Left lung (tissue), 10 donors: ENCODE results near the gene OLIG3. TPM values are rescaled to one million over a fixed set of nuclear protein-coding genes. Genes with fewer than 3 reads are reported as not detected.
A peak's percentile ranks its signal among the peaks of the same experiment; 100 is the strongest.

ENCODE experiments used
- ATAC-seq: fragments of 200-7000 bp; cut with Tn5 transposase; one replicate; pipeline ENCODE4 v1.9.1; 2020; ENCODE audit warnings: moderate library complexity
- DNase-seq, 4 donors: peaks; one replicate each; pipeline ENCODE4 v3.0.0-alpha.2; 2013 to 2020
- H3K27ac ChIP-seq, 2 donors: fragments of 200-600 bp; sonication (generic) in 1 of 2; one replicate each; pipeline versions ENCODE4 v1.5.0 to v1.8.0; 2020 to 2021
- H3K27me3 ChIP-seq, 2 donors: fragments of 200-600 bp; sonication (generic) in 1 of 2; one replicate each; pipeline versions ENCODE4 v1.5.0 to v1.8.0; 2020 to 2021
- H3K36me3 ChIP-seq, 2 donors: fragments of 200-600 bp; sonication (generic) in 1 of 2; one replicate each; pipeline versions ENCODE4 v1.5.0 to v1.8.0; 2020 to 2021
- H3K4me1 ChIP-seq, 2 donors: fragments of 200-600 bp; one replicate each; pipeline ENCODE4 v1.8.0; 2021
- H3K4me3 ChIP-seq, 2 donors: fragments of 200-600 bp; sonication (generic) in 1 of 2; one replicate each; pipeline versions ENCODE4 v1.5.0 to v1.8.0; 2020 to 2021; ENCODE audit warnings: mild to moderate bottlenecking in 1 of 2
- H3K9me3 ChIP-seq, 2 donors: fragments of 200-600 bp; sonication (generic) in 1 of 2; one replicate each; pipeline versions ENCODE4 v1.5.0 to v1.8.0; 2020 to 2021
- intact Hi-C, 2 donors: fragments of 100-400 bp; cut with DNase I; formaldehyde crosslinking; loops; one replicate each; pipeline versions ENCODE4 v1.11.2 to v1.14.2; 2022
- polyA plus RNA-seq, 6 donors: library from polyadenylated mRNA; unstranded; fragments of 120-200 nt; gene quantifications; one replicate each; pipeline ENCODE4 v1.2.1, GENCODE V29; 2013; ENCODE audit not compliant: insufficient read length in 6 of 6
- total RNA-seq, 2 donors: library from RNA; stranded (reverse); fragmentation: NEBNext Ultra II Directional; extraction: Animal tissue kit (Norgen Biotek cat#: 25700); gene quantifications; one replicate each; pipeline ENCODE4 v1.2.1, GENCODE V29; 2021
- TF ChIP-seq, protein P1 (sequence below), 2 donors: fragments of 200-600 bp; sonication (generic) in 1 of 2; IDR thresholded peaks; one replicate each; pipeline versions ENCODE4 v1.5.0 to v1.8.0; 2021; ENCODE audit warnings: antibody characterized with exemption in 2 of 2
- donor health status: DM: no; HTN: yes; CAD: no.
- donor health status: DM: no; HTN: no; CAD: no.

The OLIG3 gene
- total and polyA plus RNA-seq, 8 donors, result not detected

DNA sequence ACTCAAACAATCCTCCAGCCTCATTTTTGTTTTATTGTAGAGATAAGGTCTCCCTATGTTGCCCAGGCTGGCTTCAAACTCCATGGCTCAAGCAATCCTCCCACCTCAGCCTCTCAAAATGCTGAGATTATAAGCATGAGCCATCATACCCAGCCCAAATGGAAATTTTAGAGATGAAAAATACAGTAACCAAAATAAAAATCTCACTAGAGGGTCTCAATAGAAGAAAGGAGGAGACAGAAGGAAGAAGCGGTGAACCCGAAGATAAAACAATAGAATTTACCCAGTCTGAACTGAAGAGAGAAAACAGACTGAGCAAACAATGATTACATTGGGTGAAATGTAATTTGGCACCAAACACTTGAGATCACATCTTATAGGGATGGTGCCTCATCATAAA, 16.7 kb upstream of the OLIG3 start:
- ATAC-seq (no peak), DNase-seq (no peak)
- Histone ChIP-seq H3K36me3 (no peaks in the 10 kb centered on the region), H3K4me1 (no peaks in the 10 kb centered on the region), H3K27ac (no peak overlapping the region), H3K4me3 (no peak overlapping the region), H3K9me3 (peaks cover 0 to 12% of the 10 kb centered on the region in 2 donors), H3K27me3 (peaks cover 41 to 79% of the 10 kb centered on the region in 2 donors)
- intact Hi-C loops, result no loop called here
- TF ChIP-seq, protein P1, sequence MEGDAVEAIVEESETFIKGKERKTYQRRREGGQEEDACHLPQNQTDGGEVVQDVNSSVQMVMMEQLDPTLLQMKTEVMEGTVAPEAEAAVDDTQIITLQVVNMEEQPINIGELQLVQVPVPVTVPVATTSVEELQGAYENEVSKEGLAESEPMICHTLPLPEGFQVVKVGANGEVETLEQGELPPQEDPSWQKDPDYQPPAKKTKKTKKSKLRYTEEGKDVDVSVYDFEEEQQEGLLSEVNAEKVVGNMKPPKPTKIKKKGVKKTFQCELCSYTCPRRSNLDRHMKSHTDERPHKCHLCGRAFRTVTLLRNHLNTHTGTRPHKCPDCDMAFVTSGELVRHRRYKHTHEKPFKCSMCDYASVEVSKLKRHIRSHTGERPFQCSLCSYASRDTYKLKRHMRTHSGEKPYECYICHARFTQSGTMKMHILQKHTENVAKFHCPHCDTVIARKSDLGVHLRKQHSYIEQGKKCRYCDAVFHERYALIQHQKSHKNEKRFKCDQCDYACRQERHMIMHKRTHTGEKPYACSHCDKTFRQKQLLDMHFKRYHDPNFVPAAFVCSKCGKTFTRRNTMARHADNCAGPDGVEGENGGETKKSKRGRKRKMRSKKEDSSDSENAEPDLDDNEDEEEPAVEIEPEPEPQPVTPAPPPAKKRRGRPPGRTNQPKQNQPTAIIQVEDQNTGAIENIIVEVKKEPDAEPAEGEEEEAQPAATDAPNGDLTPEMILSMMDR (IDR thresholded peaks at IDR 0.05), result no peak

DNA sequence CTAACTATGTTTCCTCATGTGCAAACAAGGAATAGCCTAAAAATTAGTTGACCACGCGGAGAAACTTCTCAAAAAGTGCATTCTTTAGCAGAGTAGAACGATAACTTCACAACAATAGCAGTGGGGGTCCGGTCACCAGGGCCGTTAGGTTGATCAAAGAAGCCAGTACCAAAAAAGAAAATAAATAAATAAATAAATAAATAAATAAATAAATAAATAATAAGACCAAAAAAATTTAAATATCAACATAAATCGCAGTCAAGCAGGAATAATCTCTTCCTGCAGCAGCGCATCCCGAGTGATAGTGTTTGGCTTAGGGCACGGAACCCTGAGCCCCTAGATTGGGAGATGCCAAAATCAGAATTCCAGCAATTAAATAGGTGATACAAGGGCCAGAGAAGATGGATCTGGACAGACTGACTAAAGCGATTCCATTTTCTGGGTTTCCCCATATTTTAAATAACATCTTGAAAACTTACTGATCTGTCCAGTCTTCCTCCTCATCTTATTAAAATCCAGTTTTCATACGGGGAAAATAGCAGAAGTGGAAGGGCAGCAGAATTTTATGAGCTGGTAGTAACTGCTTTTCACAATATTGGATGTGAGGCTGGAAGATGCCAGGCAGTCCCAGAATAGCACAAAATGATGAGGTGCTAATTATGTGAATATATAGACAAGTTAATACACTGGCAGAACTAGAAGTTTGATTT, 4.4 kb upstream of the OLIG3 start:
- H3K27me3 ChIP-seq, result peaks cover 83 to 98% of the 10 kb centered on the region in 2 donors
- no peak for ATAC-seq
- TF ChIP-seq, protein P1 (IDR thresholded peaks at IDR 0.05), result no peak
- H3K4me1 ChIP-seq, result peaks cover 10 to 12% of the 10 kb centered on the region in 2 donors
- DNase-seq, result no peak
- no peaks in the 10 kb centered on the region for H3K36me3 ChIP-seq
- H3K4me3 ChIP-seq, result no peak overlapping the region
- intact Hi-C loops, result no loop called here
- H3K9me3 ChIP-seq, result no peaks in the 10 kb centered on the region
- no peak overlapping the region for H3K27ac ChIP-seq

DNA sequence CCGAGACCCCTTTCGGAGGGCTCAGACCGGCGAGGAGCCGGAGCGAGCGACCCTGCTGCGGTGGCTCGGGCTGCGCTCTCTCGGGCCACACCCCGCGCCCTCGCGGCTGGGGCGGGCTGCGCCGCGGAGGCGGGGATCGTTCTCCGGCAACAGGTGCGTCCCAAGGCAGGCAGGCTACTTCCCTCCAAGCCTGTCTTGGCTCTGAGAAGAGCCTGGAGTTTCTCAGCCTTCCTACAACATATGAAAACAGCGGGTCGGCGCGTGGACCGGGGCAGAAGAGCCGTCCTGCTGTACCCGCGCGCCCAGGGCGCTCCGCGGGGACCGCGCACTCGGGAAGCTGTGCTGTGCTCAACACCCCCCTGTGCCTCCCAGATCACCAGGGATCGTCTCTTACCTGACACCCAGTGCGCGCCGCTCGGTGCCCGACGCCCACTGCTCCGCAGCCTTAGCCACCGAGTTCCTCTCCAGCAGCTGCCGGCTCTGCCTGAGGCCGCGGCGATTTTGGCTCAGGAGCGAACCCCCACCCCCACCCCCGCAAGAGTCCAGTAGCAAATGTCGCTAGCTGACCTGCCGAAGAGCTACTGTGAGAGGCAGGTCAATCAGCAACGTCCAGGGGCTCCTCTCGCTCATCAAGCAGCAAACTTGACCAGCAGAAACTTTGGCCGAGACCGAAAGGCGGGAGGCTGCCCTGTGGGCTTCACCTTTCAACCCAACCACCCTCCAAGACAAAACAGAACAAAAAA, 3.7 kb upstream of the OLIG3 start:
- peak in 1 of 4 donors; percentile 72 for DNase-seq
- H3K4me1 ChIP-seq, result peaks cover 15 to 18% of the 10 kb centered on the region in 2 donors
- ATAC-seq, result peak; percentile 68
- H3K4me3 ChIP-seq, result no peak overlapping the region
- intact Hi-C loops, result no loop called here
- no peak overlapping the region for H3K27ac ChIP-seq
- peaks cover 90 to 98% of the 10 kb centered on the region in 2 donors for H3K27me3 ChIP-seq
- H3K9me3 ChIP-seq, result no peaks in the 10 kb centered on the region
- TF ChIP-seq, protein P1 (IDR thresholded peaks at IDR 0.05), result no peak
- H3K36me3 ChIP-seq, result no peaks in the 10 kb centered on the region

DNA sequence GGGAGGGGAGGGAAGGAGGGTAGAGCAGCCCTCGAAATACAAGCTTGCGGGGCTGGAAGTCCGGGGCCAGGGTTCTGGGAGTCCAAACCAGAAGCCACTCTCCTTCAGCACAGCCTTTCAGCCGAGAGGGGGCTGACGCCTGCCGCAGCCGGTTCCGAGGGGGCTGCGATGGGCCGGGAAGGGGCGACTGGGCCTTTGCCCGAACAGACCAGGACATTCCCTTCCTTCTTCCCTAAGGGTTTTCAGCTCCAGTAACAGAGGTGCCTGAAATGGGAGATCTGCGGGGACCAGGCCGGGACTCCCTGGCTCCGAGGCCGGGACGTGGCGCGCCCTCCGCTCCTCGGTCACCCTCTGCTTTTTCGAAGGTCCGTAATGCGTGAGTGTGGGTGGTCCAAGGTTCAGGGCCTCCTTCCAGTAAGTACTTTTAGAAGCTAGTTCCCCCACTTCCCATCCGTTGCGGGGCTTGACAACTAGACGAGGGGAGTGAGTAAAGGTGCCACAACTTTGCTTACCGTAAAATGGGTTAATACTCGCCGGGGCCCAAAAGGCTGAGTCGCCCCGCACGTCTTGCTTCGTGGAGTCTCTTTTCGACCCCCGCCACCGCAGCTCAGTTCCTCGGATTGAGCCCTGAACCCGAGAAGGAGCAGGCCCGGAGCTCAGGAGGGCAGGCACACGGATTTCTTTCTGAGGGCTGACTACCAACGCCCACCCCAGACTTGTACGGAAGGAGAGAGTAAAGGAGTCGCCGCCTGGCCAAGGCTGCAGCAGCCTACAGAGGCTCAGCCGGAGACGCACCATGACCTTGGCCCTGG, 2.9 kb upstream of the OLIG3 start:
- no peak overlapping the region for H3K27ac ChIP-seq
- no peak overlapping the region for H3K4me3 ChIP-seq
- DNase-seq (peak in 1 of 4 donors; percentile 44), ATAC-seq (peak; percentile 12)
- no peaks in the 10 kb centered on the region for H3K36me3 ChIP-seq
- intact Hi-C loops, result no loop called here
- peaks cover 15 to 21% of the 10 kb centered on the region in 2 donors for H3K4me1 ChIP-seq
- H3K27me3 ChIP-seq, result peaks cover 93 to 100% of the 10 kb centered on the region in 2 donors
- H3K9me3 ChIP-seq, result no peaks in the 10 kb centered on the region
- TF ChIP-seq, protein P1 (IDR thresholded peaks at IDR 0.05), result no peak
